Activated gamma-delta T cell treated with anti-CD3 and anti-CD28 coated beads, Interleukin-2, amount 50 U/mL, for 16 hours (primary cell): Measurements from ENCODE around the gene PCDHGB1.
"Not testable (repeated sequence)": the region's sequence is repeated elsewhere in the genome, so short reads cannot be mapped to it uniquely, and the experiment has no call there.

Experiments used
- DNase-seq: peaks from one replicate; pipeline ENCODE4 v3.0.0-alpha.2; 2020; ENCODE audit warnings: low read depth

PCDHGB1 gene

DNA sequence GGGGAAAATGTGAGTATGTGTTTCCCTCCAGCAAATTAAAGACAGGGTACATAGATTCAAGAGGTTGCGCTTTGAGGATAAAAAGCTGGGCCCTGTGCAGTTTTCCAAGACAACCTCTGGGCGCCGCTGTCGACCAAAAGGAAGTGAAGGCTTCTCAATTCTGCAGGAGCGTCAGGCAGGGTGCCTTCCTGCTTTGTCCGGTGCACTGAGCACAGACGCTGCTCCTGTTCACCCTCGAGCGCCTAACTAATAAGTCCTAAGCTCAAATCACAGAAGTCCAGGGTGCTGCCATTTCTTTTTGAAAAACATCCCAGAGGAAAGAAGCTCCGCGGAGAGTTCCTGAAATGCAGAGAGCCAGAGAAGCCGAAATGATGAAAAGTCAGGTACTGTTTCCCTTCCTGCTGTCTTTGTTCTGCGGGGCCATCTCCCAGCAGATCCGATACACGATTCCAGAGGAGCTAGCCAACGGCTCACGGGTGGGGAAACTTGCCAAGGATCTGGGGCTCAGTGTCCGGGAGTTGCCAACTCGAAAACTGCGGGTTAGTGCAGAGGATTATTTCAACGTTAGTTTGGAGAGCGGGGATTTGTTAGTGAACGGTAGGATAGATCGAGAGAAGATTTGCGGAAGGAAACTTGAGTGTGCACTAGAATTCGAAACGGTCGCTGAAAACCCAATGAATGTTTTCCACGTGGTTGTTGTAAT is at the start of gene PCDHGB1:
TSS of gene PCDHGB1 (plus strand) at position 183 of the 703 bp plus-strand sequence. CDS start at position 345, 162 bp downstream.
- no peak for DNase-seq

- DNase-seq = no peak
Observed at GRCh38 chr5:141303756-141304155, 46.1 kb upstream of the PCDHGB1 start, which contains the start of gene SLC25A2. Gene SLC25A2, minus strand, starts transcription at chr5:141304049. Its CDS starts 184 bp downstream, at chr5:141303865.

- no peak for DNase-seq
Observed at GRCh38 chr5:141306630-141307029, 43.3 kb upstream of the PCDHGB1 start.

DNA sequence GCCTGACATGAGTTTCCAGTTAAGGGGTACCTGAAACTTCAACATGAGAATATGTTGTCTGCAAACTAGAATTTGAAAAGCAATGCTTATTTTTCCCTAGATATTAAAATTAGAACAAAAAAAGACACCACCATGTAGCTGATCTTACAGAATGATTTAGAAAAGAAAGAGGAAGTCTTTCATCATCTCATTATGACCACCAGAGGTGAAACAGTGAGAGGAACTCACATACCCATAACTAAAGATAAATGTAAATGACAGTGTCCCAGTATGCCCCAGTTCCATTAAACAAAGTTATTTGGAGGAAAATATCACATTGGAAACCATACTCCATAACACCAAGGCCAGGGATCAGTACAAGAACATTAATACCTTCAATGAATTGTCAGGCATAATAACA is 36.2 kb upstream of the PCDHGB1 start:
- no peak for DNase-seq

- DNase-seq = not testable (repeated sequence)
Observed at GRCh38 chr5:141316963-141317362, 32.9 kb upstream of the PCDHGB1 start.

DNA sequence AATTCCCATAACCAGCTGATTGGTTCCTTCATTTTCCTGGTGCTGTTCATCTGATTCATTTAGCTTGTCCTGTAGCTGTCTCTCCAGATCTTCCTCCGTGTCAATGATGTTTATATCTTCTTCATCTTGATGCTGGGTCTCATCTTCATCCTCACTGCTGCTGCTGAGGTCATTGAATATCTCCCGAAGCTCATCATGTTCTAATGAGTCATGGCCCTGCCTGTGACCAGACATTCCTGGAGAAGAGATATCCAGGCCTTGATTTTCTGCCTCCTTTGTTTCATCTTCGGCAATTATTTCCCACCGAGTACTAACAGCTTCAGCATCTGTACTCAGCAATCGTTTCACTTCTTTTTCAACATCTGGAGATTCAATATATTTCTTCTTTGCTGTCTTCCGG is 30.7 kb upstream of the PCDHGB1 start:
- no peak for DNase-seq

DNA sequence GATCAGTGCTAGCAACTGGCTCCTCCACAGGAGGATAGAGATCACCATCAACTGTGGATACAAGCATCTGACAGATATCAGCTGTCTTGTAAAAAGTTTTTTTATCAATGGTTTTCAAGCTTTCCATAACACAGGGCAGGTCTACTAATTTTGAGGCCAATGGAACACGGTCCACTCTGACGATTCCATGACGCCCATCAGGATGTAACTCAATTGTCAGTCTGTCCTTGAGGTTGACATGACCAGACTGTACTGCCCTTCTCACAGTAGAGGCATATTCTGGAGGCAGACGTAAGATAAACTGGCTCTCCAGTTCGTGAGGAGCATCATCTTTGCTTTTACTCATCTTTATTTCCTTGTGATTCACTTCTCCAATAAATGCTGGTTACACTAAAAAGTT is 30.2 kb upstream of the PCDHGB1 start:
- DNase-seq = no peak

GRCh38 chr5:141320225-141321169 is 29.4 kb upstream of the PCDHGB1 start, which contains the start of gene TAF7:
Gene TAF7, minus strand, starts transcription at chr5:141320784. Its CDS starts 740 bp downstream, at chr5:141320044.
- peak; percentile 84 for DNase-seq

DNA sequence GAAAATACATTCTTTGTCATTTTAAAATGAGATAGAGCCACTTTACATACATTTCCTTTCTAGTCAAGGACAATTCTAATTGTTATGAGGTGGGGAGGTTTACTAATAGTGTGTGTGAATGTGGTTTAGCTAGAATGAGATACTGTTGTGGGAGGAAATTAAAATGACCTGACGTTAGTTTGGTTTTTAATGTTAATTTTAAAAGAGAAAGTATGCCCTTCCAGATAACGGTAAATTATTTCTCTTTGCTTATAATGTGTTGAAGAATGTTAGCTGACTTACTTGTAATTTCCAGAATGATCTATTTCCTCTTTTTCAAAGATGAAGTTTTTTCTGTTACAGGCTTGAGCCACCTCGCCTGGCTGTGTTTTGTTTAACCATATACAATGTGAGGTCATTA is 27.6 kb upstream of the PCDHGB1 start:
- no peak for DNase-seq

GRCh38 chr5:141326088-141326854 is 23.6 kb upstream of the PCDHGB1 start:
- DNase-seq = peak; percentile 35

DNA sequence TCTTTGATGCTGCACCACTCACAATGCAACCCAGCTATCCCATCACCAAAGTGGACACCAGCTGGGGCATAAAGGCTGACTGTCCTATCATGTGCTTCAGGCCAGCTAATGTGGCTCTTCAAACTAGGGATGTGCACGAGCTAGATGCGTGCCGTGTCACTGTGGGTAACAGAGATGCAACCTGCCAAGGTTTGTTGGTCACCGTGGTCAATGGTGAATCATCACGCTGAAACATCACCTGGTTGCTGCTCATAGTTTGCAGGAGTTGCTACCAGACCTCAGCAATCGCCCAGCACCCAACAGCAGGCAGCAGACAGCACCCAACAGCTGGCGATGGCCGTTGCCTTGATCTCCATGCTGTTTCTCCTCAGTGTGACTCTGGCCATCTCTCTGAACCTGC is 21.7 kb upstream of the PCDHGB1 start:
- no peak for DNase-seq

GRCh38 chr5:141330299-141331080 is 19.4 kb upstream of the PCDHGB1 start, which contains the start of gene PCDHGA1:
Gene PCDHGA1, plus strand, starts transcription at chr5:141330514.
- no peak for DNase-seq

GRCh38 chr5:141332571-141332970 is 17.3 kb upstream of the PCDHGB1 start:
- not testable (repeated sequence) for DNase-seq

- no peak for DNase-seq
Observed at GRCh38 chr5:141338538-141339306, 11.2 kb upstream of the PCDHGB1 start, which contains the start of gene PCDHGA2. Gene PCDHGA2, plus strand, starts transcription at chr5:141338760.

GRCh38 chr5:141340781-141341354 is 9.0 kb upstream of the PCDHGB1 start:
- not testable (repeated sequence) for DNase-seq

DNA sequence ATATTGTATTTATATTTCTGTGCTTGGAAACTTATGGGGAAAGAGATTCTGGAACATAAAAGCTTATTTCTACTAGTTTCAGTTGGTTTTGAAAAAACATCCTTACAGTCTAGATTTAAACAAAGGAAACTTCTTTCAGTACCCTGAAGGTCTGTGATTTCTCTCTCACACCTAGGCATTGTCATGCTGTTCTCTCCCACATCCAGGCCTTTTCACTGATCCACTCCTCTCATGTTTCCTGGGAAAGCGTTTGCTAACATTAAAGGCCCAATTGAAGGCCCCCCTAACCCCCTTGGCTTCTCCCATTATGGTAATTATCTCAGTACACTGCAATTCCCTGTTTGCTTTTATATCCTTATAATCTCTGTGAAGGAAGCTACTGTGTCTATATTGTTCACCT is 7.1 kb upstream of the PCDHGB1 start:
- no peak for DNase-seq

GRCh38 chr5:141343242-141343952 is 6.5 kb upstream of the PCDHGB1 start, which contains the start of gene PCDHGA3:
Gene PCDHGA3, plus strand, starts transcription at chr5:141343829. Its CDS starts 205 bp downstream, at chr5:141344034.
- no peak for DNase-seq

GRCh38 chr5:141343953-141344463 is 5.9 kb upstream of the PCDHGB1 start:
- no peak for DNase-seq

- DNase-seq = no peak
Observed at GRCh38 chr5:141345327-141345726, 4.6 kb upstream of the PCDHGB1 start.
